Measurements from ENCODE around the gene PHLDB1. TPM values are rescaled to one million over a fixed set of nuclear protein-coding genes. Genes with fewer than 3 reads are reported as not detected.
"Not testable (repeated sequence)": the region's sequence is repeated elsewhere in the genome, so short reads cannot be mapped to it uniquely, and the experiment has no call there.

The PHLDB1 gene
- total RNA-seq, 1 donor from 2014 or later, result 71.8 TPM

DNA sequence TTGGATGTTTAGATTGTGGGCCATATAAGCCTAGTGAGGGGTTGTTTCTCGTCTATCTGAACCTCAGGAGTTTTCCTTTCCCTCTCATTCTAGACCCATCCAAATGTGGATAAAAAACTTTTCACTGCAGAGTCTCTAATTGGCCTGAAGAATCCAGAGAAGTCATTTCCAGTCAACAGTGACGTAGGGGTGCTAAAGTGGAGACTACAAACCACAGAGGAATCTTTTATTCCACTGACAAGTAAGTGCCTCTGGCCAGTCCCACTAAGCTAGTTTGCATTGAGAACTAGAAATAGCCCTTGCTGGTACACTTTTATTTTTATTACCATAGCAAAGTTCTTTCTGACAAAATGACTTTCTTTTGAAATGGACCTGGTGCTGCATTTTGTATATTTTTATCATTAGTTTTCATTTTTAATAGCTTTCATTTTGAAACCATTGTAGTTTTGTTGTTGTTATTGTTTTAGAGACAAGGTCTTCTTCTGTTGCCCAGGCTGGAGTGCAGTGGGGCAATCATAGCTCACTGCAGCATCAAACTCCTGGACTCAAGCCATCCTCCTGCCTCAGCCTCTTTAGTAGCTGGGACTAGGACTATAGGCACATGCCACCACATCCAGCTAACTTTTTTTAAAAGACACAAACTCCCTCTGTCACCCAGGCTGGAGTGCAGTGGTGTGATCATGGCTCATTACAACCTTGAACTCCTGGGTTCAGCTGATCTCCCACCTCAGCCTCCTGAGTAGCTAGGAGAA is 14.6 kb upstream of the PHLDB1 start:
- no peak overlapping the region for H3K4me3 ChIP-seq
- peaks cover 11% of the 10 kb centered on the region for H3K4me1 ChIP-seq
- DNase-seq (no peak), ATAC-seq (peak in 1 of 2 donors; percentile 61)
- H3K36me3 ChIP-seq, result peaks cover 100% of the 10 kb centered on the region
- no peak overlapping the region for H3K27ac ChIP-seq
- intact Hi-C loops (cut with DNase I), result no loop called here
- H3K9me3 ChIP-seq, result no peaks in the 10 kb centered on the region
- H3K27me3 ChIP-seq (ENCODE audit: low read depth), result no peaks in the 10 kb centered on the region
- TF ChIP-seq, protein P1, sequence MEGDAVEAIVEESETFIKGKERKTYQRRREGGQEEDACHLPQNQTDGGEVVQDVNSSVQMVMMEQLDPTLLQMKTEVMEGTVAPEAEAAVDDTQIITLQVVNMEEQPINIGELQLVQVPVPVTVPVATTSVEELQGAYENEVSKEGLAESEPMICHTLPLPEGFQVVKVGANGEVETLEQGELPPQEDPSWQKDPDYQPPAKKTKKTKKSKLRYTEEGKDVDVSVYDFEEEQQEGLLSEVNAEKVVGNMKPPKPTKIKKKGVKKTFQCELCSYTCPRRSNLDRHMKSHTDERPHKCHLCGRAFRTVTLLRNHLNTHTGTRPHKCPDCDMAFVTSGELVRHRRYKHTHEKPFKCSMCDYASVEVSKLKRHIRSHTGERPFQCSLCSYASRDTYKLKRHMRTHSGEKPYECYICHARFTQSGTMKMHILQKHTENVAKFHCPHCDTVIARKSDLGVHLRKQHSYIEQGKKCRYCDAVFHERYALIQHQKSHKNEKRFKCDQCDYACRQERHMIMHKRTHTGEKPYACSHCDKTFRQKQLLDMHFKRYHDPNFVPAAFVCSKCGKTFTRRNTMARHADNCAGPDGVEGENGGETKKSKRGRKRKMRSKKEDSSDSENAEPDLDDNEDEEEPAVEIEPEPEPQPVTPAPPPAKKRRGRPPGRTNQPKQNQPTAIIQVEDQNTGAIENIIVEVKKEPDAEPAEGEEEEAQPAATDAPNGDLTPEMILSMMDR (IDR thresholded peaks at IDR 0.05), result no peak

DNA sequence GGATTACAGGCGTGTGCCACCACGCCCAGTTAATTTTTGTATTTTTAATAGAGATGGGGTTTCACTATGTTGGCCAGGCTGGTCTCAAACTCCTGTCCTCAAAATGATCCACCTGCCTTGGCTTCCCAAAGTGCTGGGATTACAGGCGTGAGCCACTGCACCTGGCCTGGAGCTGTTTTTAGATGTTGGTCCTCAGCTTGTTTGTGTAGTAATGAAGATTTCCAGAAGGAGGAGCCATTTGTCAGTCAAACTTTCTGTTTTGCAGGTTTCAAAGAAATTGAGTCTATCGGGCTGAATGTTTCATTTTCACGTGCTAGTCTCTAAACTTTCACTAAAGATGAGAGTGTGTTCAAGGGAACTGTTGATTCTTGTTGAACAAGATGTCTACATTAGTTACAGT is 12.4 kb upstream of the PHLDB1 start:
- not testable (repeated sequence) for ATAC-seq
- H3K36me3 ChIP-seq, result peaks cover 100% of the 10 kb centered on the region

GRCh38 chr11:118596224-118597146 is 10.9 kb upstream of the PHLDB1 start:
- DNase-seq, result no peak
- no peak overlapping the region for H3K4me3 ChIP-seq
- H3K27ac ChIP-seq, result no peak overlapping the region
- intact Hi-C loops (cut with DNase I), result no loop called here
- TF ChIP-seq, protein P1 (IDR thresholded peaks at IDR 0.05), result no peak
- ATAC-seq, result no peak
- H3K36me3 ChIP-seq, result peaks cover 100% of the 10 kb centered on the region
- no peaks in the 10 kb centered on the region for H3K9me3 ChIP-seq
- H3K4me1 ChIP-seq, result peaks cover 11% of the 10 kb centered on the region
- H3K27me3 ChIP-seq (ENCODE audit: low read depth), result no peaks in the 10 kb centered on the region

More for the DNA sequence above, 12.4 kb upstream of the PHLDB1 start:
- H3K27me3 ChIP-seq (ENCODE audit: low read depth); H3K4me3 ChIP-seq; DNase-seq; H3K27ac ChIP-seq; H3K9me3 ChIP-seq; intact Hi-C loops (cut with DNase I): not testable (repeated sequence)
- H3K4me1 ChIP-seq, result peaks cover 11% of the 10 kb centered on the region
- TF ChIP-seq, protein P1 (IDR thresholded peaks at IDR 0.05), result peak; percentile 38

- no peak overlapping the region for H3K27ac ChIP-seq
- intact Hi-C loops (cut with DNase I), result no loop called here
- H3K4me1 ChIP-seq, result peaks cover 11% of the 10 kb centered on the region
- no peaks in the 10 kb centered on the region for H3K27me3 ChIP-seq (ENCODE audit: low read depth)
- TF ChIP-seq, protein P1 (IDR thresholded peaks at IDR 0.05), result no peak
- no peaks in the 10 kb centered on the region for H3K9me3 ChIP-seq
- peaks cover 99% of the 10 kb centered on the region for H3K36me3 ChIP-seq
- no peak for ATAC-seq
- no peak overlapping the region for H3K4me3 ChIP-seq
- DNase-seq, result no peak
Measured at GRCh38 chr11:118597556-118597955, 9.9 kb upstream of the PHLDB1 start.

- Histone ChIP-seq H3K4me3 (no peak overlapping the region), H3K36me3 (peaks cover 55% of the 10 kb centered on the region)
- intact Hi-C loops (cut with DNase I), result no loop called here
Measured at GRCh38 chr11:118602331-118602730, 5.1 kb upstream of the PHLDB1 start.

GRCh38 chr11:118603709-118604108 is 3.7 kb upstream of the PHLDB1 start:
- Histone ChIP-seq H3K4me1 (peaks cover 19% of the 10 kb centered on the region), H3K27ac (peak overlapping the region; percentile 46)
- not testable (repeated sequence) for DNase-seq

More at GRCh38 chr11:118602331-118602730, 5.1 kb upstream of the PHLDB1 start:
- Histone ChIP-seq H3K4me1 (peaks cover 16% of the 10 kb centered on the region), H3K27ac (no peak overlapping the region), H3K27me3 (ENCODE audit: low read depth) (no peaks in the 10 kb centered on the region), H3K9me3 (no peaks in the 10 kb centered on the region)
- DNase-seq (no peak), ATAC-seq (no peak)
- TF ChIP-seq, protein P1 (IDR thresholded peaks at IDR 0.05), result no peak

More at GRCh38 chr11:118603709-118604108, 3.7 kb upstream of the PHLDB1 start:
- H3K27me3 ChIP-seq (ENCODE audit: low read depth); H3K4me3 ChIP-seq; intact Hi-C loops (cut with DNase I); ATAC-seq; H3K9me3 ChIP-seq: not testable (repeated sequence)
- H3K36me3 ChIP-seq, result peaks cover 41% of the 10 kb centered on the region

Measured in lower lobe of right lung (tissue), 2 donors.